ENCODE data around the gene CDCA5. TPM values are rescaled to one million over a fixed set of nuclear protein-coding genes. Genes with fewer than 3 reads are reported as not detected.

Gene CDCA5
- total RNA-seq, 1 donor from 2014 or later: 2.1 TPM

- DNase-seq (ENCODE audit: low spot score): no peak
Measured at GRCh38 chr11:65072631-65072966, 11.2 kb downstream of the CDCA5 start.

DNA sequence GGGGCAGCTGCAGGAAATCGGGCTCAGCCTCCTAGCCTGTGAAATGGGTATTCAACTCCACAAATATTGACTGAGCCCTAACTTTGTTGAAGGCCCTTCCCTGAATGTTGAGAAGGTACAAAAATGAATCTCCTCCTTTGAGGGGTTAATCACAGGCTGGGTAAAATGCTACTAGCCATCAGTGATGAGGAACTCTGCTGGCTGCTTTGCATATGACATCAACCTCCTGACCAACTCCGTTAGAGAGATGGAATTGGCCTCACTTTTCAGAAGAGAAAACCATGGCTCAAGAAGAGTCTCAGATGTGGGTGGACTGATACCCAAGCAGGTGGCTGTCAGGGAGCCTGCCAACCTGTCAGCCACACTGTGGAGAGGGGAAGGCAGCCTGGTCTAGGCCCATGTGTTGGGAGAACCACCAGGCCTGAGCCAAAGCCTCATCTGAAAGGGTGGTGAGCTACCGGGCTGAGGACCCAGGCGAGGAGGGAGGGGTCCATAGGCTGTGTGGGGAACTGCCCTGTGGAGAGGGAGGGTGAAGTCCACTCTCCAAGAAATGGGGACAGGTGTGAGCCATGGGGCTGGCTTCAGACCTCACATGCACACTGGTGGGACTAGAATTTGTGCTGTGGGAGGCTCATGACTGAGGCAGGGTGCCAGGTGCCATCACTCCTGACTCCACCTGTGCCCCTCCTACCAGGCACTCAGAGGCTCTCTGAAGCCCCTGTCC lies 11.8 kb downstream of the CDCA5 start:
- DNase-seq (ENCODE audit: low spot score): no peak

- DNase-seq (ENCODE audit: low spot score): no peak
Measured at GRCh38 chr11:65069217-65069616, 14.6 kb downstream of the CDCA5 start.

DNA sequence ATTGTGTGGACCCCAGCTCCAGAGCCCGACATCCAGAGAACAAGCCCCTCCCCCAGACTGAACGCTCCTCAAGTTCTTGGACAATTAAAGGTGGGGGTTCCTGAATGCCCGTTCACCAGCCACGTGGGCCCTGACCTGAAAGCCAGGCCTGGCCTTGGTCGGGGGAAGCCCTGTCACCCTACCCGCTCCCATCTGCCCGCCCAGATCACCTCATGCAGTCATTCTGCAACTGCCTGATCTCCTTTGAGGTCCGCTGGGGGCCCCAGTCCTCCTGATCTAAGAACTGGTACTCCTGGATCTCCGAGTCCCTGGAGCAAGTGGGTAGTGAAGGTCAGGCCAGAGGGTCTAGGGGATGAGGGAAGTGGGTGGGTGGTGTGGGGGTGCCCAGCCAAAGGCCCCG lies 16.4 kb downstream of the CDCA5 start:
- no peak for DNase-seq (ENCODE audit: low spot score)

DNA sequence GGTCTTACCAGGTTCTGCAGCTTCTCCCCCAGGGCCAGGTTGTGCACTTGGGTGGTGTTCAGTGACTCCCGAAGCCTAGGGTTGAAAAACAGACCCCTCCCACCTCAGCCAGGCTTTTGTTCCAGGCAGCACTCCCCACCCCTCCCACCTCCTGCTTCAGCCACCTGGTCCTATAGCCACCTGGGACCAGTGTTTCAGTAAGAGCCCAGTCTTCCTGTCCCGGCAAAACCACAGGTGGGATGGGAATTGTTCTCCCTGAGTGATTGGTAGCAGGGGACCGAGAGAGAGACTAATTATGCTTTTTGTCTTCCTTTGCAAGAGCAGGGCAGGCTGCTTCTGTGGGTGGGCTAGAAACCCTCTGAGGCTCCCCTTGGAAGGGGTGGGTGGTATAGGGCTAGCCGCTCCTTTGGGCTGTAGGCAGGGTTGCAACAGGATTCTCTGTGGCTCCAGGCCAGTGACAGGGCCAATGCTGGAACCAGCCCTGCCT lies 17.0 kb downstream of the CDCA5 start:
- DNase-seq (ENCODE audit: low spot score): no peak

- DNase-seq (ENCODE audit: low spot score): no peak
Measured at GRCh38 chr11:65066315-65066714, 17.5 kb downstream of the CDCA5 start.

- DNase-seq (ENCODE audit: low spot score): no peak
Measured at GRCh38 chr11:65065851-65066250, 18.0 kb downstream of the CDCA5 start.

- DNase-seq (ENCODE audit: low spot score): no peak
Measured at GRCh38 chr11:65064847-65065240, 19.0 kb downstream of the CDCA5 start.

- no peak for DNase-seq (ENCODE audit: low spot score)
Measured at GRCh38 chr11:65063532-65063931, 20.3 kb downstream of the CDCA5 start.

- no peak for DNase-seq (ENCODE audit: low spot score)
Measured at GRCh38 chr11:65060913-65061408, 22.9 kb downstream of the CDCA5 start.

- no peak for DNase-seq (ENCODE audit: low spot score)
Measured at GRCh38 chr11:65059959-65060824, 23.6 kb downstream of the CDCA5 start.

GRCh38 chr11:65059523-65059922 lies 24.3 kb downstream of the CDCA5 start:
- no peak for DNase-seq (ENCODE audit: low spot score)

DNA sequence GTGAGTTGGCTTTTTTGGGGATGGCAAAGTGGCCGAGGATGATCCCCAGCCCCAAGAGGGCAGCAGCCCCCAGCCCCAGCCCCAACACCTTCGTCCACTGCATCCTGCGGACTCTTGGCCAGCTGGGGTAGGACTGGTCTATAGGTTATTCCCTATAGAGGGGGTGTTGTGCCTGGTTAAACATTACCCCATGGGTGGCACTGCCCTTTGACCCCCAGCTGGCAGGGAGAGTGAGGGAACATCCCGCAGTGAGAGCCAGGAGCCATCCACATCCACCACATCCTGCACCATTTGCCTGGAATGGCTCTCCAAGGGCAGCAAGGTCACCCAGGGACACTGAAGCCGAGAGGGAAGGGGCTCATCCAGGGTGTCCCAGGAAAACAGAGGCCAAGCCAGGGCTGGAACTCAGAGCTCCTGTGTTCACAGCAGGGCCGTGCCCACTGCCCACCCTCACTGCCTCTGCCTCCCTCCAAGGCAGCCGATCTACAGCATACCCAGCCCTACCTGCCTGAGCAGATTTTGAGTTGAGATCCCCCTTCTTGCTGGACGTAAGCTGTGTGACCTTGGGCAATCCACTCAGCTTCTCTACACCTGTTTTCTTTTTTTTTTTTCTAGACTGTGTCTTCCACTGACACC lies 25.3 kb downstream of the CDCA5 start, which contains the start of gene NAALADL1:
NAALADL1 (minus strand) TSS at position 135 of the 636 bp plus-strand sequence; CDS start at position 103, 32 bp downstream.
- DNase-seq (ENCODE audit: low spot score): no peak

DNA sequence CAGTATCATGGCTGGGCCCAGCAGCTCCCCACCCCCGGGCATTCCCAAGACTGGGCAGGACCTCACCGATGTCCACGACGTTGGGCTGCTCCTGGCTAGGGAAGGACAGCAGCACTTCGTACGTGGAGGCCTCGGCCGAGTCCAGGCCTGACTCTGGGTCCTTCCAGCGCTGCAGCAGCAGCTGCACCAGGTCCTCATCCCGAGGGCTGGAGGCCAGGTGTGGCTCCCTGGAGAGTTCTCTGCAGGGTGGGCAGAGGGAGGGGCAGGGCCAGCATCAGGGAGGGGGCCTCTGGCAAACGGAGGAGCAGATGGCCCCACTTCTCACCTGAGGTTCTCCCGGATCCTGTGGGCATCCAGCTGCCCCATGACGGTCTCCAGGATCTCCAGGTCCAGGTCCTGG lies 25.8 kb downstream of the CDCA5 start:
- no peak for DNase-seq (ENCODE audit: low spot score)

DNA sequence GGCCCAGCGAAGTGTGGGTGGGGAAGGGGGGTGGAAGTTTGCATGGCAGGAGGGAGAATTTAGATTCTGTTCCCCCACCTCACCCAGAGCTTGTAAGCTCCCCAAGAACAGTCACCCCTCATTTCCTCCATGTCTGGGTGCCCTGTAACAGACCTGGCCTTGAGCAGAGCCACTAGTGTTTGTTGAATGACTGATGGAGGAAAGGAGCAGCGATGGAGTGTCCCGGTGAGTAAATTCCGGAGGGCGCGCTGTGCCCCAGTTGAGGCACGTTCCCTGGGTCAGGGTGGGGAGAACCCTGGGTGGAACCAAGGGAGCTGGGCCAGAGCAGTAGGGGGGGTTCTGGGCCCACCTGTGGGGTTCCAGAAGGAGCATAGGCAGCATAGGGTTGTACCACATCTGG lies 26.3 kb downstream of the CDCA5 start:
- no peak for DNase-seq (ENCODE audit: low spot score)

- DNase-seq (ENCODE audit: low spot score): no peak
Measured at GRCh38 chr11:65056999-65057398, 26.8 kb downstream of the CDCA5 start.

DNA sequence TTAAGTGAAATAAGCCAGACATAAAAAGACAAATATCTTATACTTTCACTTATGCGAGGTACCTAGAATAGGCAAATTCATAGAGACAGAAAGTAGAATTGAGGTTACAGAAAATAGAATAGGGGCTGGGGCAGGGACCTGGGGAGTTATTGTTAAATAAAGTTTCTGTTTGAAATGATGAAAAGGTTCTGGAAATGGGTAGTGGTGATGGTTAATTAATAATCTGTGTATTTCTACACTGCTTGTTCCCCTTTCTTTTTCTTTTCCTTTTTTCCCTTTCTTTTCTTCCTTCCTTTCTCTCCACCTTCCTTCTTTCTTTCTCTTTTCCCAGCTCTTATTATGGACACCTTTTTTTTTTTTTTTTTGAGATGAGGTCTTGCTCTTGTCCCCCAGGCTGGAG lies 28.3 kb downstream of the CDCA5 start:
- no peak for DNase-seq (ENCODE audit: low spot score)

DNA sequence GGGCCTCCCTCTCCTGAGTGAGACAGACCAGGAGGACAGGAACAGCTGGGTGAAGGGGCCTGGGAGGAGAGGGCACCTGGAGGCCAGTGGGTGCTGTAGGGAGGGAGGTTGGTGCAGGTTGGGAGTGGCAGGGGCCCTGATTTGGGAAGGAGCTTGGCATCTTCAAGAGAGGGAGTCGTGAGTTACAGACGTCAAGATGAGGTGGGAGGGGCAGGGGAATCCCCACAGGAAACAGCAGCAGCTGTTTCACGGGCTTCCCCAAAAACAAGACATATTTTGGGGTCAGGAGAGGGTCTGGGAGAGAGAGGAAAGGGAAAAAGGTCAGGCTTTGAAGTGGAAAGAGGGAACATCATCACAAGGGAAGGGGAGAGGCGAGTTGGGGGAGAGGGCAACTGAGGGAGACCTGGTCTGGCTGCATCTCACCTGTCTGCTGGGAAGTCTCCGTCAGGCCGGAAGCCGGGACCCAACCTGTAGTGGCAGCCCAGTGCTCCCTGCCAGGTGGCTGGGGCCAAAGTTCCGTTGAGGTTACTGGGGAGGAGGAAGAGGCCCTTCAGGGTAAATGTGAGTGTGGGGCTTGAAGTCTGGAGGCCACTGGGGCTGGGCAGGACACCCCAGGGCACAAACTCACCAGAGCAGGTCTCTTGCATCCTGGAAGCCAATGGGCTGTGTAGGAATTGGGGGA lies 29.9 kb downstream of the CDCA5 start:
- no peak for DNase-seq (ENCODE audit: low spot score)

- DNase-seq (ENCODE audit: low spot score): no peak
Measured at GRCh38 chr11:65051398-65051858, 32.4 kb downstream of the CDCA5 start.

DNA sequence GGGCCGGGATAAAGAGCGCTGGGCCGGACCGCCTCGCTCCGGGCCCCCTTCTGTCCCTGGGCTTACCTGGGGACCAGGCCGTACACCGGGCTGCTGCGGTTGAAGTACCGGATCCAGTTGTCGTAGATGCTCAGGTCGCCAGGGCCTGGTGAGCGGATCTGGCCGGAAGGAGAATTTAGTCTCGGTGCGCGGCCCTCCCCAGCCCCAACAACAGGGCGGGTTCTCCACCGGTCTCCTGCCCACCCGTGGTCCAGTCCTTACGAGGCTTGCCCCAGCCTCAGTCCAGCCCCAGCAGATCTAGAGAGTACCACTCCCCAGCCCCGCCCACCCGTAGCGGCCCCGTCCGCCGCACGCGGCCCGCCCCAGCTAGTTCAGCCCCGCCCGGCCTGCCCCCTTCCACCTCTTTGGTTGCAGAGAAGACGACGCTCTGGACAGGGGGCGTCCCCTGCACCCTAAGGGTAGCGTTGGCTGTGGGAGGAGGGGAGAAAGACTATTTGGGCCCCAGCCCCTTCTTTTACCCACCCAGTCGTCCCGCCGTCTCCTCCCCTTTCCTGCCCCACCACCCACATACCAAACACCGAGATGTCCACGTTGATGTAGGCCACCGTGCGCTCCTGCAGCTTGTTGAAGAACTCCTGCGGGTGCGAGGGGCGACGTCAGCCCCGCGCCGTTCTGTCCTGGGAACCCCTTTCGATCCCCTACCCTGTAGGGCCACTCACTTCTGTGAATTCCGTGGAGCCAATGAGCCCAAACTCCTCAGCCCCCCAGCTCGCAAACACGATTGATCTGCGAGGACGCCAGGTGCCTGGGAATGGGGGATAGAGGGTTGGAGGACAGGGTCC lies 36.0 kb downstream of the CDCA5 start:
- no peak for DNase-seq (ENCODE audit: low spot score)

DNA sequence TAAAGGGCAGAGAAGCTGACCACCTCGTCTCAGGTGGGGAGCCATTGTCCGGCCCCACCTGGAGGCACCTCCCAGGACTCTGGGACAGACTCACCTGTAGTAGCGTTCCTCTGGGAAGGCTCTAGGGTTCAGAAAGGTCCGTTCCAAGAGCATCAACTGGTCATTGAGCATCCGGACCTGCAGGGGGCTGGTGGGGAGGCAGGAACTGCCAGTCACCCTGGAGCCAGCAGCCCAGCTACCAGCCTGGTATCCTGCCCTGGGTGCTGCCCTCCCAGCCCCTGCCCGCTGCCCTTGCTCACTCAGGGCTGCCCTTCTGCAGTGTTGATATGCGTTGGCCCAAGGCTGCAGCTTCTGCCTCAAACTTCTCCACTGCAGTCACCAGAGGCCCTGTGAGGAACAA lies 38.1 kb downstream of the CDCA5 start:
- DNase-seq (ENCODE audit: low spot score): no peak

Data from mucosa of gallbladder (tissue), 1 donor.